SK-N-SH treated with all-trans-retinoic acid at 6 μM for 48 hours (cell line): ENCODE results near the gene PLCB4.

Experiments used
- ATAC-seq: fragments of 200-7000 bp; cut with Tn5 transposase; 3 replicates; pipeline ENCODE4 v1.9.1; 2020; ENCODE audit warnings: mild to moderate bottlenecking, moderate library complexity
- CREB5 ChIP-seq: fragments of 250-450 bp; sonication (Bioruptor Pico); IDR thresholded peaks from 2 replicates; pipeline ENCODE4 v1.5.1; 2020; ENCODE audit warnings: low read depth, mild to moderate bottlenecking, moderate library complexity
- CSDC2 ChIP-seq: fragments of 250-450 bp; sonication (Bioruptor Pico); IDR thresholded peaks from 2 replicates; pipeline ENCODE4 v1.5.0; 2020; ENCODE audit warnings: mild to moderate bottlenecking, moderate library complexity
- ISL1 ChIP-seq: fragments of 250-450 bp; sonication (Bioruptor Pico); IDR thresholded peaks from 2 replicates; pipeline ENCODE4 v2.1.2; 2022; ENCODE audit warnings: mild to moderate bottlenecking, moderate library complexity
- PATZ1 ChIP-seq: fragments of 250-450 bp; sonication (Bioruptor Pico); IDR thresholded peaks from 2 replicates; pipeline ENCODE4 v1.8.0; 2020; ENCODE audit warnings: mild to moderate bottlenecking, moderate library complexity, borderline replicate concordance
- POU6F1 ChIP-seq: fragments of 250-450 bp; sonication (Bioruptor Pico); IDR thresholded peaks from 2 replicates; pipeline ENCODE4 v1.8.0; 2021; ENCODE audit warnings: low read depth, mild to moderate bottlenecking, moderate library complexity, borderline replicate concordance
- SNAI2 ChIP-seq: fragments of 250-450 bp; sonication (Bioruptor Pico); IDR thresholded peaks from 2 replicates; pipeline ENCODE4 v1.5.0; 2020; ENCODE audit warnings: mild to moderate bottlenecking, moderate library complexity
- TCF4 ChIP-seq: fragments of 250-450 bp; sonication (Bioruptor Pico); IDR thresholded peaks from 2 replicates; pipeline ENCODE4 v1.8.0; 2021; ENCODE audit warnings: mild to moderate bottlenecking, moderate library complexity, borderline replicate concordance
- TOX ChIP-seq: fragments of 250-450 bp; sonication (Bioruptor Pico); IDR thresholded peaks from 2 replicates; pipeline ENCODE4 v1.8.0; 2021; ENCODE audit warnings: mild to moderate bottlenecking, moderate library complexity, borderline replicate concordance
- ZC3H10 ChIP-seq: fragments of 250-450 bp; sonication (Bioruptor Pico); IDR thresholded peaks from 2 replicates; pipeline ENCODE4 v1.5.1; 2021; ENCODE audit warnings: mild to moderate bottlenecking, moderate library complexity
- ZFP3 ChIP-seq: fragments of 250-450 bp; sonication (Bioruptor Pico); IDR thresholded peaks from 2 replicates; pipeline ENCODE4 v1.5.0; 2020; ENCODE audit warnings: mild to moderate bottlenecking, moderate library complexity
- ZNF565 ChIP-seq: fragments of 450-650 bp; formaldehyde crosslinking; conservative IDR thresholded peaks from 2 replicates; pipeline ENCODE4 v1.5.0; 2020; ENCODE audit warnings: low read depth, mild to moderate bottlenecking, moderate library complexity
- ZNF70 ChIP-seq: fragments of 450-650 bp; formaldehyde crosslinking; IDR thresholded peaks from 2 replicates; pipeline ENCODE4 v1.5.0; 2020; ENCODE audit warnings: mild to moderate bottlenecking, moderate library complexity
- TF ChIP-seq, protein P1 (sequence below): fragments of 250-450 bp; sonication (Bioruptor Pico); IDR thresholded peaks from 2 replicates; pipeline ENCODE4 v1.5.0; 2020; ENCODE audit warnings: mild to moderate bottlenecking, moderate library complexity
- TF ChIP-seq, protein P2 (sequence below): fragments of 250-450 bp; sonication (Bioruptor Pico); IDR thresholded peaks from 2 replicates; pipeline ENCODE4 v1.5.1; 2021; ENCODE audit warnings: mild to moderate bottlenecking, moderate library complexity

The PLCB4 gene

DNA sequence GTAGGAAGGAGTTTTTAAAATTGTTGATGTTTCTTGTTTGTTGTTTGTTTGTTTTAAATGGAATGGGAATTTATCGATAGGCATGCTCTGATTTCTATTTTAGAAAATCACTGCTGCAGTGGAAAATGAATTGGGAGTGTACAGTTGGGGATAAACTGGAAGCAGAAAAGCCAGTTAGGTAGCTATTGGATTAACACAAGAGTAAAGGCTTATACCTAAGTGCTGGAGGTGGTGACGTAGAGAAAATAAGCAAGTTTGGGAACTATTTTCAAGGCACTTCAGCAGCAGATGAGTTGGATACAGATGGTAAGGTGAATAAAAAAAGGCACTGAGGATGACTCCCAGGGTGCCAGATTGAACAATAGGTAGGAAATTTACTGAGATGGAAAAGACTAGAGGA, 164.9 kb downstream of the PLCB4 start:
- TF ChIP-seq CSDC2: no peak
- TF ChIP-seq SNAI2: no peak
- TF ChIP-seq CREB5 (CRISPR knock-in tag): no peak
- no peak for TF ChIP-seq TOX (CRISPR knock-in tag)
- no peak for ATAC-seq

- peak; percentile 95 for ATAC-seq
- peak; percentile 82; the same call in 1 of the 2 replicates for TF ChIP-seq TOX (CRISPR knock-in tag)
- no peak for TF ChIP-seq CREB5 (CRISPR knock-in tag)
- peak; percentile 81 for TF ChIP-seq ISL1 (CRISPR knock-in tag)
- TF ChIP-seq, protein P1, sequence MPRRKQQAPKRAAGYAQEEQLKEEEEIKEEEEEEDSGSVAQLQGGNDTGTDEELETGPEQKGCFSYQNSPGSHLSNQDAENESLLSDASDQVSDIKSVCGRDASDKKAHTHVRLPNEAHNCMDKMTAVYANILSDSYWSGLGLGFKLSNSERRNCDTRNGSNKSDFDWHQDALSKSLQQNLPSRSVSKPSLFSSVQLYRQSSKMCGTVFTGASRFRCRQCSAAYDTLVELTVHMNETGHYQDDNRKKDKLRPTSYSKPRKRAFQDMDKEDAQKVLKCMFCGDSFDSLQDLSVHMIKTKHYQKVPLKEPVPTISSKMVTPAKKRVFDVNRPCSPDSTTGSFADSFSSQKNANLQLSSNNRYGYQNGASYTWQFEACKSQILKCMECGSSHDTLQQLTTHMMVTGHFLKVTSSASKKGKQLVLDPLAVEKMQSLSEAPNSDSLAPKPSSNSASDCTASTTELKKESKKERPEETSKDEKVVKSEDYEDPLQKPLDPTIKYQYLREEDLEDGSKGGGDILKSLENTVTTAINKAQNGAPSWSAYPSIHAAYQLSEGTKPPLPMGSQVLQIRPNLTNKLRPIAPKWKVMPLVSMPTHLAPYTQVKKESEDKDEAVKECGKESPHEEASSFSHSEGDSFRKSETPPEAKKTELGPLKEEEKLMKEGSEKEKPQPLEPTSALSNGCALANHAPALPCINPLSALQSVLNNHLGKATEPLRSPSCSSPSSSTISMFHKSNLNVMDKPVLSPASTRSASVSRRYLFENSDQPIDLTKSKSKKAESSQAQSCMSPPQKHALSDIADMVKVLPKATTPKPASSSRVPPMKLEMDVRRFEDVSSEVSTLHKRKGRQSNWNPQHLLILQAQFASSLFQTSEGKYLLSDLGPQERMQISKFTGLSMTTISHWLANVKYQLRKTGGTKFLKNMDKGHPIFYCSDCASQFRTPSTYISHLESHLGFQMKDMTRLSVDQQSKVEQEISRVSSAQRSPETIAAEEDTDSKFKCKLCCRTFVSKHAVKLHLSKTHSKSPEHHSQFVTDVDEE (CRISPR knock-in tag): peak; percentile 43; the same call in 1 of the 2 replicates
- no peak for TF ChIP-seq CSDC2
- 0 out of 2 replicates have a peak, but pooled peaks have one; percentile 30 for TF ChIP-seq ZC3H10 (CRISPR knock-in tag)
- peak; percentile 73; the same call in 1 of the 2 replicates for TF ChIP-seq TCF4 (CRISPR knock-in tag)
- 0 out of 2 replicates have a peak, but pooled peaks have one; percentile 28 for TF ChIP-seq ZFP3
- TF ChIP-seq, all 23 proteins: peak for 6
Measured at GRCh38 chr20:9235518-9235917, 166.6 kb downstream of the PLCB4 start.

DNA sequence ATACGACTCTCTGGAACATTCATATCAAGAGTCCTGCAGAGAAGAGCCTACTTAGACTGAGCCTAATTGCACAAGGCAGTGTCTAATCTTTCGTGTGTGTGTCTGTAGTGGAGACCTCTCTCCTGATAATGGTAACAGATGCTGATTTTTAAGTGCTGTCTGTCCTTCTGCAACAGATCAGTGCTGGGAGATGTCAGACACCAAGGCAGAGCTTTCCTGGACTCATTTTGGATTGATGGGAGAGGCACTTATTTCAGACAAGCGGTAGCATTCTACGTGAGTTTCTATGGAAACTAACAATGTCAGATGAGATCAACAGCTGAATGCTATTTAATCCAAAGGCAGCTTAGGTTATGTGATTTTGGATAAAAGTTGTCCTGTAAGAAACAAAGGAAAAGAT, 167.6 kb downstream of the PLCB4 start:
- TF ChIP-seq ZNF70 (CRISPR knock-in tag) (no peak), PATZ1 (CRISPR knock-in tag) (no peak), ISL1 (CRISPR knock-in tag) (peak; percentile 70), ZNF565 (CRISPR knock-in tag) (no peak), TCF4 (CRISPR knock-in tag) (peak; percentile 31; the same call in 1 of the 2 replicates)
- TF ChIP-seq, protein P2, sequence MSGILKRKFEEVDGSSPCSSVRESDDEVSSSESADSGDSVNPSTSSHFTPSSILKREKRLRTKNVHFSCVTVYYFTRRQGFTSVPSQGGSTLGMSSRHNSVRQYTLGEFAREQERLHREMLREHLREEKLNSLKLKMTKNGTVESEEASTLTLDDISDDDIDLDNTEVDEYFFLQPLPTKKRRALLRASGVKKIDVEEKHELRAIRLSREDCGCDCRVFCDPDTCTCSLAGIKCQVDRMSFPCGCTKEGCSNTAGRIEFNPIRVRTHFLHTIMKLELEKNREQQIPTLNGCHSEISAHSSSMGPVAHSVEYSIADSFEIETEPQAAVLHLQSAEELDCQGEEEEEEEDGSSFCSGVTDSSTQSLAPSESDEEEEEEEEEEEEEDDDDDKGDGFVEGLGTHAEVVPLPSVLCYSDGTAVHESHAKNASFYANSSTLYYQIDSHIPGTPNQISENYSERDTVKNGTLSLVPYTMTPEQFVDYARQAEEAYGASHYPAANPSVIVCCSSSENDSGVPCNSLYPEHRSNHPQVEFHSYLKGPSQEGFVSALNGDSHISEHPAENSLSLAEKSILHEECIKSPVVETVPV (CRISPR knock-in tag): no peak
- peak; percentile 35 for ATAC-seq

GRCh38 chr20:9241232-9241692, 172.4 kb downstream of the PLCB4 start:
- TF ChIP-seq POU6F1 (CRISPR knock-in tag) (0 out of 2 replicates have a peak, but pooled peaks have one; percentile 36), ISL1 (CRISPR knock-in tag) (peak; percentile 42; the same call in 1 of the 2 replicates), ZNF70 (CRISPR knock-in tag) (no peak)

More at GRCh38 chr20:9241232-9241692, 172.4 kb downstream of the PLCB4 start:
- peak; percentile 77 for ATAC-seq
